GM20431 (cell line): ENCODE results near the gene FGF11.

Experiments used
- in situ Hi-C: fragments of 300-500 bp; cut with MseI, MboI; formaldehyde crosslinking; loops from one replicate; pipeline ENCODE4 v1.15.0; 2020; ENCODE audit warnings: low sequenced_read_pairs; ENCODE audit not compliant: unreplicated experiment

The FGF11 gene

DNA sequence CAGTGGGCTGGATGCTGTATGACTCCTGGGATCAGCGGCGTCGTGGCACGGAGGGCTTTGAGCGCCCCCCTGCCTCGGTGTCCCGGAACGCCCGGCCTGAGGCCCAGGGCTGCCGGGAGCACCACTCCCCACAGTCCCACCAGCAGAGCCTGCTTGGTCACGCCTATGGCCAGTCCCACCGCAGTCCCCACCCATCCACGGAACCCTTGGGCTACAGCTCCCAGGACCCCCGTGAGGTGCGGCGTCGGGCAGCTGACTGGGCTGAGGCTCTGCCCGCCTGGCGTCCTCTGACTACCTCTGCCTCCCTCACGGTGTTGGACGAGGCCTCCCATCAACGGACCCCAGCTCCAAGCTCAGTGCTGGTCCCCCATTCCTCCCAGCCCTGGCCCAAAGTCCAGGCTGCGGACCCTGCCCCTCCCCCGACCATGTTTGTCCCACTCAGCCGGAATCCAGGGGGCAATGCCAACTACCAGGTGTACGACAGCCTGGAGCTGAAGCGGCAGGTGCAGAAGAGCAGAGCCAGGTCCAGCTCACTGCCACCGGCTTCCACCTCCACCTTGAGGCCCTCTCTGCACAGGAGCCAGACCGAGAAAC is 12.3 kb upstream of the FGF11 start:
- in situ Hi-C loops, result no loop called here

DNA sequence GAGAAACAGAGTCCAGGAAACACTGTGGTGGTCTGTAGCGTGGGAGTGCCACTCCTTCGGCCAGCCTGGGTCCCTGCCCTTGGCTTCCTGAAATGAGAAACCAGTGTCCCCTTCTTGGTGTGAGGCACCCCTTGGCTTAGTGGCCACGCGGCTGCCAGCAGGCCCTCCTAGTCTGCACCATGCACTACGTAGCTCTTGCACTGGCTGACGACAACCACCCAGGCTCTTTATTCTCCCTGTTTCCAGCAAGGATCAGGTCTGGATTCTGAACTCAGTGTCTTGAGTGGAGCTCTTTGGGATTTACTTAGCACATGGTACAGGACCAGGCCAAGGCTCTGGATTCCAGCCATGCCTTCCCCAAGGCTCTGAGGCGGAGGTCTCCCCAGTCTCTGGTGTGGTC is 11.8 kb upstream of the FGF11 start:
- in situ Hi-C loops, result no loop called here

DNA sequence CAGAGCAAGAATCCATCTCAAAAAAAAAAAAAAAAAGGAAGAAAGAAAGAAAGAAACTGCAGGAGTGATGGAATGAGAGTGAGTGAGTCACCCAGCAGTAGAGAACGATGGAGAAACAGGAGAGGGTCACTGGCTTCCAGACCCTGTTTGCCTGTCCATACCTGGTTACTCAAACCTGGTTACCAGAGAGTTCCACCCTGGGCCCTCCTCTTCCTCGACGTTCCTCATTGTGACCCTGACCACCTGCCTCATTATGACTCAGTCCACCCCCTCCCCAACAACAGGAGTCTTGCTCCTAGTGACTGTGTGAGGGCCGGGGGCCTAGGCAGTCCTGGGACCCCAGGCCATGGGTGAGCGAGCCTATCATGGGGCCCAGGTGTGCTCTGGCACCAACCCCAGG is 10.8 kb upstream of the FGF11 start, which contains the start of gene SPEM3:
SPEM3 (plus strand) TSS at position 301 of the 400 bp plus-strand sequence; CDS start at position 347, 46 bp downstream.
- in situ Hi-C loops, result no loop called here

DNA sequence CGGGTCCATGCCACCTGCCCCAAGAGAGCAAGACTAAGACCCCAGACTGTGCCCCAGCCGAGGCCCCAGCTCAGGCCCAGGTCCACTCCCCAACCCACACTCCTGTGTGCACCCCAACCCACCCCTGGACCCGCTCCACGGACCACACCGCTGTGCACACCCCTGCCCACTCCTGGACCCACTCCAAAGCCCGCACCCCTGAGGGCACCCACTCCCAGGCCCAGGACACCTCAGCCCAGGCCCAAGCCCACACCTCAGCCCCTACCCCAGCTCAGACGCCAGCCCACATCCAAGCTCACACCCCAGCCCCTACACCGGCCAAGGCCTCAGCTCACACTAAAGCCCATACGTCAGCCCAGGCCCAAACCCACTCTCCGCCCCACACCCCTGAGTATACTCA is 9.6 kb upstream of the FGF11 start:
- in situ Hi-C loops, result no loop called here

DNA sequence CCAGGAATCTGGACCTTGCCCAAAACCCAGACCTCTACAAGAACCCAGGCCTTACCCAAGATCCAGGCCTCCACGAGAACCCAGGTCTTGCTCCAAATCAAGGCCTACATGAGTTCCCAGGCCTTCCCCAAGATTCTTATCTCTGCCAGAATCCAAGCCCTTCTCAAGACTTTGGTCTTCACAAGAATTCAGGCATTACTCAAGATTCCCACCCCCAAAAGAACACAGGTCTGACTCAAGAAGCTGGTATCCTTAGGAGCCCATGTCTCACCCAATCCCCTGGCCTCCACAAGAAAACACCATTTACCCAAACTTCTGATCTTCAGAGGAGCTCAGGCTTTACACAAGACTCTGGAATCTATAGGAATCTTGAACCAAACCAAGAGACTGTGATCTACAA is 8.1 kb upstream of the FGF11 start:
- in situ Hi-C loops, result no loop called here

DNA sequence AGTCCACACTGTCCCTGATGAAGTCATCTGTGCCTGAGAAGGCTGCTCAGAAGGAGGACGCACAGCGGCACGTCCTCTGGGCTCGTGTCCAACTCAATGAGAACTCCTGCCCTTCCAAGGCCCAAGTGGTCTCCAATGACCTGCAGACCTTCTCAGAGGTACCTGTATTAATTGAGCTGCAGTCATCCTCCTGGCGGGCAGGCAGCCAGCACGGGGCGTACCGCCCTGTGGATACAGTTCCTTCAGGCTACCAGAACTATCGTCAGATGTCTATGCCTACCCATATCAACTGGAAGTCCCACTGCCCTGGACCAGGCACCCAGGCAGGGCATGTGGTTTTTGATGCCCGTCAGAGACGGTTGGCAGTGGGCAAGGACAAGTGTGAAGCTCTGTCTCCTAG is 7.0 kb upstream of the FGF11 start:
- in situ Hi-C loops, result no loop called here

DNA sequence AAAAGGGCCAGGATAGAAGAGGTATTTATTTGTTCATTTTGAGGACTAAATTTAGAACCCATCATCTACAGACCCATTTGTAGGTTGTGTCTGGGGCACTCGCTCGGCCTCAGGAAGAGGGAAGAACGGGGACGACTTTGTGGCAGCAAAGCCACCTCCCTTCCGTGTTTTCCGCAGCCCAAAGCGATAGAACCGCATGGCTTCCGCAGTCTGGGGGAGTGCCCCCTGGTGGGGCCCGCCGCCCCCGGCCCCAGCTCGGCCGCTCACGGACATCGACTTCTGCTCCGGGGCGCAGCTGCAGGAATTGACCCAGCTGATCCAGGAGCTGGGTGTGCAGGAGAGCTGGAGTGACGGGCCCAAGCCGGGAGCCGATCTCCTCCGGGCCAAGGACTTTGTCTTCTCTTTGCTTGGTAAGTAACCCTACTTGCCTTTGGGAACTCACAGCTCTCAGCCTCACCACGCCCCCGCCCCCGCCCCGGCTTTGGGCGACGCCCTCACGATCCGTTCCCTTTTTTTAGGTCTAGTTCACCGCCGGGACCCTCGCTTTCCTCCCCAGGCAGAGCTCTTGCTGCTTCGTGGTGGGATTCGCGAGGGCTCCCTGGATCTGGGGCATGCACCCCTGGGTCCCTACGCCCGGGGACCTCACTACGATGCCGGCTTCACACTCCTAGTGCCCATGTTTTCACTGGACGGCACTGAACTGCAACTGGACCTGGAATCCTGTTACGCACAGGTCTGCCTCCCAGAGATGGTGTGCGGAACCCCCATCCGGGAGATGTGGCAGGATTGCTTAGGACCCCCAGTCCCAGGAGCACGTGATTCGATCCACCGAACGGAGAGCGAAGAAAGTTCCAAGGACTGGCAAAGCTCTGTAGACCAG is 3.4 kb upstream of the FGF11 start:
- in situ Hi-C loops, result no loop called here

DNA sequence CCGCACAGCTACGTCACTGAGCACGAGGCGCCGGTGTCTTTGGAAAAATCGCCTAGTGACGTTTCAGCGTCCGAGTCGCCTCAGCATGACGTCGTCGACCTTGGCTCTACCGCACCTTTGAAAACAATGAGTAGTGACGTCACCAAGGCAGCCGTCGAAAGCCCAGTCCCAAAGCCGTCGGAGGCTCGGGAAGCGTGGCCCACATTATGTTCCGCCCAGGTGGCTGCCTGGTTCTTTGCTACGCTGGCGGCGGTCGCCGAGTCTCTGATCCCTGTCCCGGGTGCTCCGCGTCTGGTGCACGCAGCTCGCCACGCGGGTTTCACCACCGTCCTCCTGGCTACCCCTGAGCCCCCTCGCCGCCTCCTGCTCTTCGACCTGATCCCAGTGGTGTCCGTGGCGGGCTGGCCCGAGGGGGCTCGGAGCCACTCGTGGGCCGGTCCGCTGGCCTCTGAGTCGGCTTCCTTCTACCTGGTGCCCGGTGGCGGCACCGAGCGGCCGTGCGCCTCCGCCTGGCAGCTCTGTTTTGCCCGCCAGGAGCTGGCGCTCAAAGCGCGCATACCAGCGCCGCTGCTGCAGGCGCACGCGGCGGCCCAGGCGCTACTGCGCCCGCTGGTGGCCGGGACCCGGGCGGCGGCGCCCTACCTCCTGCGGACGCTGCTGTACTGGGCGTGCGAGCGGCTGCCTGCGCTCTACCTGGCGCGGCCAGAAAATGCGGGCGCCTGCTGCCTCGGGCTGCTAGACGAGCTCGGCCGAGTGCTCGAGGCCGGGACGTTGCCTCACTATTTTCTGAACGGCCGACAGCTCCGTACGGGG is 2.5 kb upstream of the FGF11 start:
- in situ Hi-C loops, result no loop called here

DNA sequence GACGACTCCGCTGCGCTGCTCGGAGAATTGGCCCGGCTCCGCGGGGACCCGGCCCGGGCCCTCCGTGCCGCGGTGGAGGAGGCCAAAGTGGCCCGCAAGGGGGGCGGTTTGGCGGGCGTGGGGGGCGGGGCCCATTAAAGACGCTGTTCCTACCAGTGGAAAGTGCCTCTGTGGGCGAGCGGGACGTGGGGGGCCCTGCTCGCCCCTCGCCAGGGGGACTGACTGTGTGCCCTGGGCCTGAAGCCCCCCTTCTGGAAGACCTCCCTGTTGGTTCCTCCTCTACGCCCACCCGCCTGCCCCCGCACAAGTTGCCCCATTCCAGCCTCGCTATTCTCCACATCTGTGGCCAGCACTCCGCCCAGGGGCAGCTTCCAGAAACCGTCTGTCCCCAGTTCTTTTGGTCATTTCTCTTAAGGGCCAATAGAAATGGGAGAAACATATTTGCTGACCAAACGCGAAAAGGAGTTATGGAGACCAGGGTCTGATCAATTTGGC is 1.9 kb upstream of the FGF11 start:
- in situ Hi-C loops, result no loop called here

DNA sequence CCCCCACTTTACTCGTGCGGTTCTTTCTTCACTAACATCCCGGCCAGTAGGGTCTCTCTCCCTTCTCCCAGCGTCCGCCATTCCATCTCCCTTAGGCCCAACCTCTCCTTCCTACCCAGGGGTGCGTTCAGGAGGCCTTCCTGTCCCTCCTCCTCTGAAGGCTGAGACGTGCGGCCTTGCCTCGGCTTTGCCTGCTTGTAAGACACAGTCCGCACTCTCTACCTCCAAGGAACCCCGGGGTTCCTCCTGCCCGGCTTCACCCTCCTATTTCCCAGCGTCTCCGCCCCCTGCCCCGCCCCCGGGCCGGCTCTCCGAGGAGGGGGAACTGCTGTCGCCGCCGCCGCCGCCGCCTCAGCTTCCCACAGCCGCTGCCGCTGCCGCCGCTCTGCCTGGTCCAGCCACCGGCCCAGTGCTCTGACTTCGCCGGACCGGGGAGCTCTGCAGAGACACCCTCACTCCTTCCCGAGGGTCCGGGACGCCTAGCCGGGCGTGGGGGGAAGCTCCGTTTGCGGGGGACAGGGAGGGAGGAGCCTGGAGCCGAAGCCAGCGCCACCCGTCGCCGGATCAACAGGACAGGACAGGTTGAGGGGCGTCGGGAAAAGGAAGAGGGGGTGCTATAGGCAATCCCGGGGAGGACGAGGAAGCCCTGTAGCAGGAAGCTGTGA is 1.2 kb upstream of the FGF11 start:
- in situ Hi-C loops, result no loop called here

DNA sequence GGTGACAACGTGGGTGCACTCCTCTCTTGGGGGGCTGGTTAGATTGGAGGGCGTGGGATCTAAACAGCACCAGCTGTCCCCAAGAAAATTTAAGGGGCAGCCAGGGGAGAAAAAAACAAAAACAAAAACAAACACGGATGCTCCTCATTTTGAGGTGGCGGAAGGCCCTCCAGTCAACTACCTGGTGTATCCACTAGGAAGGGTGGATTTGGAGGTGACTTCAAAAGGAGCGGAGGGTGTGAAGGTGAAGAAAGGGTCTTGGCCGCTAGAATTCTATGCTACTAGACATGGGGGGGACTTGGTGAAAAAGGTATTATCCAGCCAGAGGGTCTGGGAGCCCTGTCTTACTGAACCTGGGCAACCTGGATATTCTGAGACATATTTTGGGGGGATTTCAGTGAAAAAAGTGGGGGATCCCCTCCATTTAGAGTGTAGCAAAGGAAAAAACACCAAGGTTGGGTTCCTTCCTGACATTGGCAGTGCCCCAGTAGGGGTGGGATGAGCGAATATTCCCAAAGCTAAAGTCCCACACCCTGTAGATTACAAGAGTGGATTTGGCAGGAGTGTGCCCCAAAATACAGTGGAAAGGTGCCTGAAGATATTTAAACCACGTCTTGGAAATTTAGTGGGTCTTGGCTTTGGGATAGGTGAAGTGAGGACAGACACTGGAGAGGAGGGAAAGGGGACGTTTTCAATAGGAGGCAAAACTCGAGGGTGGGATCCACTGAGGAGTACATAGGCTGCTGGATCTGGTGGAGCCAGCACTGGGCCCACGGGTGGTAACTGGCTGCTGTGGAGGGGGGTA is 454 bp upstream of the FGF11 start:
- in situ Hi-C loops, result no loop called here

DNA sequence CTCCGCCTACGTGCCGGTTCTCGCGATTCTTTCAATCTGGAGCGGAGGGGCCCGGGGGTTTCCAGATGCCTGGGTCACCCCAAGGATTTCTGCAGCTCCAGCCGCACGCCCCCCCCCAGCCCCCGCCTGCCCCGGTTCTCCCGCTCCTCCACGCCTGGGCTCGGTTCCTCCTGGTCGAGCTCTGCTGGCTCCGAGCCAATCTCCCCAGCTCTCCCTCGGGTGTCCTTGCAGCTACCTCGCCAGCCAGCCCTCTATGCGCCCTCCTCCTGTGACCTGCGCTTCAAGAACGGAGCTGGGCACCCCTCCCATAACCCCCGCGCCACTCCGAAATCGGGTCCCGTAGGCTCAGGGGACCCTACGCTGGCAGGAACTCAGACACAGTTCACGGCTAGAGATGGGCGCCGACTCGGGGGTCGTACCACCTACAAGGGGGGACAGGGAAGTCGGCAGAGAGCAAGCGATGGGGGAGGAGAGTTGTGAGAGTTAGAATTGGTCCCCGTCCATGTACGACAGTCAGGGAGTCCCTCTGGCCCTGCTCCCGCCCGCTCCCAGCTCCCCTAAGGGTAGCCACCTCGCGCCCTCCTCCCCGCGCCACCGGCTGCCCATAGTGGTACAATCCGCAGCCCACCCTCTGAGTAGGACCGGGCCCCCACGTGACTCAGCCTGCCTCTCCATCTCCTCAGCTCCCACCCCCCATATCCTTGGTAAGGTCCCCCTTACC is 961 bp downstream of the FGF11 start:
- in situ Hi-C loops, result no loop called here

DNA sequence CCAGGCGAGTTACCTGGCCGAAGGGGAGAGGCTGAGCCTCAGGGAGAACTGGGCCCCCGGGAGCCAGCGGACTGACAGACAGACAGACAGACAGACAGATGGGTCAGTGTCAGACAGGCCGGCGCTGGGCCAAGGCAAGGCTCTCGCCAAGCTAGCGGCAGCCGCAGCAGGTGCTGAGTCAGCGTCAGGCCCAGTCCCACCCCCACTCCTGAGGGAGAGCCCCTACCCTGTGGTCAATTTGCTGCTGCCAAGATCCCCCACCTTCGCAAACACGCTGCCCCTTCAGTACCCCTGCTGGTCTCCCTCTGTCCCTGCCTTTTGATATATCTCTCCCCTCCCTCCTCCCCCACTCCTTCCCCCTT is 1.5 kb downstream of the FGF11 start:
- in situ Hi-C loops, result no loop called here

DNA sequence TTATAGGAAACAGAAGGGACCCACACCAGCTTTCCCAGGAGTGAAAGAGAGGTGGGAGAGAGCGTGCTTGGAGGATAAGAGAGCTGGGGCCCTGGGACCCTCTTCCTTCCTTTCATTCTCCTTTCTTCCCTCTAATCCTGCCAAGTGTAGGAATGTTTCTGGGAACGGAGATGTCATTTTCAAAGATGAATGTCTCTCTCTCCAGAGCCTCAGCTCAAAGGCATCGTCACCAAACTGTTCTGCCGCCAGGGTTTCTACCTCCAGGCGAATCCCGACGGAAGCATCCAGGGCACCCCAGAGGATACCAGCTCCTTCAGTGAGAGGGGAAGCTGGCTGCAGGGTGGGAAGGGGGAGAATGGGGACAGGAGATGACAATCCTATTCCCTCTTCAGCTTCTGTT is 2.0 kb downstream of the FGF11 start:
- in situ Hi-C loops, result no loop called here

DNA sequence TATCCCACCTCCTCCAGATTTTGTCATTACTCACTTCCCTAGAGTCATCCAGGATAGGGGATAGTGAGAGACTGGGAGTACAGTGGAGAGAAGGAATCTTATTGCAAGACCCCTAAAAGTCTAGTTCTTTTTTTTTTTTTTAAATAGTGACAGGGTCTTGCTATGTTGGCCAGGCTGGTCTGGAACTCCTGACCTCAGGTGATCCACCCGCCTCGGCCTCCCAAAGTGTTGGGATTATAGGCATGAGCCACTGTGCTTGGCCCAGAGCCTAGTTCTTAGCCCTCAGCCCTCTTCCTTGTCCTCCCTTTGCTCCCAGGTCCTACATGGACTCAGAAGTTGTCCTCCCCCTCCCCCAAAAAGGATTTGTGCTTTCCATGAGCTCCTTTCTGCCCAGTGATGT is 2.8 kb downstream of the FGF11 start:
- in situ Hi-C loops, result no loop called here

DNA sequence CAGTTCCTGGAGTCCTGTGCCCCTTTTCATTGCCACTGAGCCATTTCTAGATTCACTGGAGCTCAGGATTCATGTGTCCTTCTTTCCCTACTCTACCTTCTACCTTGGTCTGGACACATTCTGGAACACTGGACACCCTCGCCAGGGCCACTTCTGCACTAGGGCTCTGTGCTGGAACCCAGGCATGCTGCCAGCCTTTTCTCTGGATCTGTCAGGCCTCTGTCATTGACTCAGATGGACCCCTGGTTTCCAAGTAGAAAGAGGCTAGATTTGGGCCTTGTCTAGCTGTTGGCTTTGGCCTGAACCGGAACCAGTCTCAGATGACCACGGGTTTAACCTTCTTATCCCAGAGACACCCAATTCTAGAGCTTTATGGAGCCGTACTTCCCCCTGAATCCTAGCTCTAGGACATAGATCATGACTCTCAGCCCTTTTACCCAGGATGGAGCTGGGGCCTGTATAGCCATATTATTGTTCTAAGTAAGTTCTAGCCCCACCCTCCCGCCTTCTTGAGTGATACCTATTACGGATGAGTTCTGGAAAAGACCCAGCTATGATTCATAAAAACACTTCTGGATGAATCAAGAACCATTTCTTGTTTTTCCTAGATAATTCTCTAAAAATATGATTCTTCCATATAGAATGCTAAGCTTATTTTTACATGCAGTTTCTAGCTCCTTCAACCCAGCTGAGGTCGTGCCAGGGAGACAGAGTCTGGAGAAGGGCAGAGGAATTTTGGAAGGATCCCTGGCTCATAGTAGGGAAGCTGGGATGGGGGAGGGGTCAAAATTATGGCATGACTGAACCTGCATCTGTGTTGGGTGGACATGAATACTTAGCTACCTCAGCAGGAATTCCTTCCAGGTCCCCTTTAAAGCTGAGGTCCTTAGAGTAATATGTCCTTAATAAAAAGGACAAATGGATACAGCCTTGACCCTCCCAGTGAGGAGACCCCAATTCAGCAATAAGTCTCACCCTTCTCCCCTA is 4.5 kb downstream of the FGF11 start:
- in situ Hi-C loops, result no loop called here

DNA sequence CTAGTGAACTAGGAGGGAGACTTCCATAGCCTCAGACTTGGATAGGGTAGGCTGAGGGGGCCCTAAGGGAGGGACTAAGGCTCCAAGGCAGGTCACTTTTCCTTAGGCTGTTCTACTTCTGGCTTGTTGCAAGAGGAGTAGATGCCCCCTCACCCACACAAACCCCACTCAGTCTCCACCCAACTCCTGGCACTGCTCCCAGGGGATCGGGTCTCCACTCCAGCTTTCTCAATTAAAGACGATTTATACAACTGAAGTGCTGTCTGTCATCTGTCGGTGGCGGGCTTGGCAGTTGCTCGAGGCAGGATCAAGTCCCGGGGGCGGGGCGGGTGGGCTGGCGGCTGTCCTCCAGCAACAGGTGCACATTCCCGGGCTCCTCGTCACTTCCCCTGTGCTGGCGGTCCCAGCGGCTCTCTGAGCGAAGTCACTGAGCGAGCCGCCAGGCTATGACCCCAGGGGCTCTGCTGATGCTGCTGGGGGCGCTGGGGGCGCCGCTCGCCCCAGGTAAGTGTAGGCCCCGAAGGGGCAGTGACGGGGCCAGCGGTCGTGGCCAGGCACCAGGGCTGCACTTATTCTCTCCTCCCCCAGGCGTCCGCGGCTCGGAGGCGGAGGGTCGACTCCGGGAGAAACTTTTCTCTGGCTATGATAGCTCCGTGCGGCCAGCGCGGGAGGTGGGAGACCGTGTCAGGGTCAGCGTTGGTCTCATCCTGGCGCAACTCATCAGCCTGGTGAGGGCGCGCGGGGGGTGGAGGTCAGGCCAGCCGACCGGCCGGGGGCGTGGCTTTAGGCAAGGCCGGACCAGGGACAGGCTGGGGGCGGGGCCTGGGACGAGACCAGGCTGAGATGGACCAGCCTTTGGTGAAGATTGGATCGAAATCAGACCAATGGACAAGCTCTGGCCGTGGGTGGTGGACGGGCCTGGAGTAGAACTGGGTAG is 5.6 kb downstream of the FGF11 start, which contains the start of gene CHRNB1:
CHRNB1 (plus strand) TSS at position 380 of the 937 bp plus-strand sequence; CDS start at position 447, 67 bp downstream.
- in situ Hi-C loops, result no loop called here
